ENCODE data around the gene SIGLEC6. TPM values are rescaled to one million over a fixed set of nuclear protein-coding genes. Genes with fewer than 3 reads are reported as not detected.
A peak's percentile ranks its signal among the peaks of the same experiment; 100 is the strongest.
"Not testable (repeated sequence)": the region's sequence is repeated elsewhere in the genome, so short reads cannot be mapped to it uniquely, and the experiment has no call there.

The SIGLEC6 gene
- total and polyA plus RNA-seq, 5 donors: 0.25 to 0.37 (median 0.35) TPM; not detected in 2

DNA sequence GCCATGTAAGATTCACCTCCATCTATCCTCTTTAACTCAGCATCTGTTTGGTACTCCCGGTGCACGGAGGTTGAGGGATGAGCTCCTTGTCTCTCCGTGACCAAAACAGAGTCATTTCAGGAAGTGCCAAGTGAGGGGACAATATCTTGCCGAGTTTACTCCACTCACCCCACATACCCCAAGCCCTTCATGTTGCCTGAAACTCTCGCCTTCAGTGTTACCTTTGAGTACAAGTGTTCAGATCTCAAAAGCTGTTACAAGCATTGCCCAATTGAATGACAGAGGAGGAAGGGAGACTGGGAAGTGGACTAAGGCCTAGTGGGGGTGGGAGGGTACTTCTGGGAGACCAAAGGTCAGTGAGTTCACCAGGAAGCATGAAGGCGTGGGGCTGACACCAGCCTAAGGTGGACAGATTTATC, 23.8 kb downstream of the SIGLEC6 start:
- no peaks in the 10 kb centered on the region for H3K9me3 ChIP-seq (ENCODE audit: control insufficient read depth, low read length)
- intact Hi-C loops (cut with DNase I): no loop called here
- WGBS: 61% methylated on average over 6 of the region's 6 CpGs
- no peaks in the 10 kb centered on the region for H3K27me3 ChIP-seq (ENCODE audit: control insufficient read depth, insufficient read depth)
- no peak overlapping the region for H3K4me3 ChIP-seq (ENCODE audit: low read length)
- H3K27ac ChIP-seq (ENCODE audit: low read length): no peak overlapping the region
- DNase-seq (no peak), ATAC-seq (peak in 1 of 2 donors; percentile 55)
- no peaks in the 10 kb centered on the region for H3K4me1 ChIP-seq (ENCODE audit: control insufficient read depth, insufficient read depth, low read length)

DNA sequence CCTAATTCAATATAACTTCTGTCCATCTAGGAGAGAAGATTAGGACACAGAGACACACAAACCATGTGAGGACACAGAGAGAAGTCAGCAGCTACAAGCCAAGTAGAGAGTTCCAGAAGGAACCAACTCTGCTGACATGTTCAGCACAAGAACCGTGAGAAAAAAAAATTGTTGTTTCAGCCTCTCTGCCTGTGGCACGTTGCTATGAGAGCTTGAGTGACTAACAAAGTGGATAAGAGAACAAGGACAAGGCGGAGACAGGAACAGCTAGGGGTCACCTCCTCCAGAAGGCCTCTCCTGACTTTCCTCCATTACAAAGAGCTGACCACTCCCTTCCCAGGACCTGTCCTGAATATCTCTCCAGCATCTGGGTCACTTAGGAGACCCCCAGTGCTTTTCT, 24.3 kb downstream of the SIGLEC6 start:
- peak in 1 of 2 donors; percentile 45 for ATAC-seq
- no peaks in the 10 kb centered on the region for H3K4me1 ChIP-seq (ENCODE audit: control insufficient read depth, insufficient read depth, low read length)
- intact Hi-C loops (cut with DNase I): no loop called here
- DNase-seq: no peak
- no peaks in the 10 kb centered on the region for H3K27me3 ChIP-seq (ENCODE audit: control insufficient read depth, insufficient read depth)
- H3K4me3 ChIP-seq (ENCODE audit: low read length): no peak overlapping the region
- H3K9me3 ChIP-seq (ENCODE audit: control insufficient read depth, low read length): no peaks in the 10 kb centered on the region
- WGBS: 48% methylated on average over 3 of the region's 3 CpGs
- no peak overlapping the region for H3K27ac ChIP-seq (ENCODE audit: low read length)

DNA sequence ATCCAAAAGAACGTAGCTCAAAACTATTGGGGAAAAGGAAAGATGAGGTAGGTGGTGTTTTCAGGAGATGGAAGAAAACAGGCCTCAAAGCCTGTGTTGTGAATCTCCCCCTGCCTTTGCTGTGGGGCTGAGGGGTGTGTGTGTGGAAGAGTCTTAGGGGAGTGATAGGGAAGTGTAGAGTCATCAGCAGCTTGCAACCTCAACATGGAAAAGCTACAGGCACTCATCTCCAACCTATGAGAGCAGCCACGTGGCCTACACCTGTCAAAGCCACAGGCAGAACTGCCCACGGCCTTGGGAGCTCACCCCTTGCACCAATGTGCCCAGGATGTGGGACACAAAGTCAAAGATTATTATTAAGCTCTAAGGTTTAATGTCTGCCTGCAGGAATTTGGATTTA, 25.6 kb downstream of the SIGLEC6 start:
- no peak overlapping the region for H3K4me3 ChIP-seq (ENCODE audit: low read length)
- ATAC-seq: no peak
- H3K27ac ChIP-seq (ENCODE audit: low read length): no peak overlapping the region
- WGBS: 34% methylated on average over 3 of the region's 3 CpGs
- intact Hi-C loops (cut with DNase I): no loop called here
- H3K4me1 ChIP-seq (ENCODE audit: control insufficient read depth, insufficient read depth, low read length): no peaks in the 10 kb centered on the region
- no peaks in the 10 kb centered on the region for H3K9me3 ChIP-seq (ENCODE audit: control insufficient read depth, low read length)
- no peaks in the 10 kb centered on the region for H3K27me3 ChIP-seq (ENCODE audit: control insufficient read depth, insufficient read depth)
- no peak for DNase-seq

DNA sequence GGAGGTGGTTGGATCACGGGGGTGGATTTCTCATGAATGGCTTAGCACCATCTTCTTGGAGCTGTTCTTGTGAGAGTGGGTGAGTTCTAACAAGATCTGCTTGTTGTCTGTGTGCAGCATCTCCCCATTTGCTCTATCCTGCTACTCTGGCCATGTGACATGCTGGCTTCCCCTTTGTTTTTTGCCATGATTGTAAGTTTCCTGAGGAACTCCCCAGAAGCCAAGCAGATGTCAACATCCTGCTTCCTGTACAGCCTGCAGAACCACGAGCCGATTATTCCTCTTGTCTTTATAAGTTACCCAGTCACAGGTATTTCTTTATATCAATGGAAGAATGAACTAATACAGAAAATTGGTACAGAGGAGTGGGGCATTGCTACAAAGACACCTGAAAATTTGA, 27.6 kb downstream of the SIGLEC6 start:
- H3K4me1 ChIP-seq (ENCODE audit: control insufficient read depth, insufficient read depth, low read length): no peaks in the 10 kb centered on the region
- intact Hi-C loops (cut with DNase I): no loop called here
- WGBS: 48% methylated on average over 3 of the region's 3 CpGs

DNA sequence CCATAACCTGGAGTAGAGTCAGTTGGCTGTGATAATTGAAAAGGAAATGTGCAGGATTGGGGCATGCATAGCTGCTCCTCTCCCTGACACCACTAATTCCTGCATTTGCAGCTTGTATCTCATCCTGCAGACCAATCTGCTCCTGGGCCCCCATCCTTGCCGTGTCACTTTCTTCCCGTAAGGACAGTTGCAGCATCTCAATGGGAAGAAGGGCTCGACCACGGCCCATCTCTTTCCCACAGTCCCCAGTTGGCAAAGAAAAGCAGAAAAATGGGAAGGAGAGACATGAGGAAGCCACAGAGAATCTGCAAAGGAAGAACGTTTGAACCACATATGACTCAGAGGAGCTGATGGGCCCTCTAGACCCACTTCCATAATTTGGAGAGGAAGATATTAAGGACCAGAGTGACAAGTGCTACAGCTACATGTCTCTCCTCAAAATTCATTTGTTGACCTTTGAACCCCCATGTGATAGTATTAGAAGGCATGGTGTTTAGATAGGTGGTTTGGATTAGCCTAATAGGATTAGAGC, 28.1 kb downstream of the SIGLEC6 start:
- H3K4me3 ChIP-seq (ENCODE audit: low read length): no peak overlapping the region
- WGBS: 76% methylated on average over 5 of the region's 5 CpGs
- no peaks in the 10 kb centered on the region for H3K4me1 ChIP-seq (ENCODE audit: control insufficient read depth, insufficient read depth, low read length)
- DNase-seq (no peak), ATAC-seq (no peak)
- intact Hi-C loops (cut with DNase I): no loop called here
- no peaks in the 10 kb centered on the region for H3K9me3 ChIP-seq (ENCODE audit: control insufficient read depth, low read length)
- H3K27ac ChIP-seq (ENCODE audit: low read length): no peak overlapping the region
- no peaks in the 10 kb centered on the region for H3K27me3 ChIP-seq (ENCODE audit: control insufficient read depth, insufficient read depth)

More for the DNA sequence above, 27.6 kb downstream of the SIGLEC6 start:
- Histone ChIP-seq H3K27ac (ENCODE audit: low read length) (no peak overlapping the region), H3K27me3 (ENCODE audit: control insufficient read depth, insufficient read depth) (no peaks in the 10 kb centered on the region), H3K4me3 (ENCODE audit: low read length) (no peak overlapping the region), H3K9me3 (ENCODE audit: control insufficient read depth, low read length) (no peaks in the 10 kb centered on the region)
- no peak for ATAC-seq
- DNase-seq: no peak

DNA sequence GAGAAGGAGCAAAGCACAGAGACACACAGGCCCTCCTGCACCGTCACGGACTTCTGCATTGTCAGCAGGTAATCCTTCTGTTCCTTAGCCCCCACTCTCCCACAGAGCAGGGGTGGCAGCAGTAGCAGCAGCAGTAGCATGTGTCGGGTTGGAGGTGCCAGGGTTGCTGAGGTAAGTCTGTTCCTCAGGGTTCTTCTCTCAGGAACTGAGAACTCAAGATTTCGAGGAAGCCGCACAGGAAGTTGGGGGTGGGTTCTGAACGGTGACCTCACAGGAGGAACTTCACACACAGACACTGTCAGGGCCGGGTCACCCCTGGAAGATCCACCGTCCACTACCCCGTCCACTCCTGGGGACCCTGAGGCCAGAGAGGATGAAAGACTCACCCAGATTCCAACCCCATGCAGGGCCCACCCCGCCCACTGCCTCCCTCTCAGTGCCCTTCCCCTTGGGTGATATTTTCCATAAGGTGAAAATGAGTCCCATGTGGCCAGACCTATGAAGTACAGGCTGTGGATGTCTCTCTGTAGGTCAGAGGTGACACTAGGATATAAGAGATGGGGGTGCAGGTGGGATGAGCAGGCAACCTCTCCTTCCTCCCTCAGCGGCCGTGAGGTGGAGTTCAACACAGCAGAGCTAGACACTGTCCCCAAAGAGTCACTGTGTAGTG, 29.7 kb downstream of the SIGLEC6 start, which contains the start of gene SIGLEC12:
SIGLEC12 (minus strand) TSS at position 207 of the 670 bp plus-strand sequence; CDS start at position 140, 67 bp downstream.
- WGBS: 63% methylated on average over 12 of the region's 12 CpGs
- ATAC-seq: peak; percentile 42 to 44

DNA sequence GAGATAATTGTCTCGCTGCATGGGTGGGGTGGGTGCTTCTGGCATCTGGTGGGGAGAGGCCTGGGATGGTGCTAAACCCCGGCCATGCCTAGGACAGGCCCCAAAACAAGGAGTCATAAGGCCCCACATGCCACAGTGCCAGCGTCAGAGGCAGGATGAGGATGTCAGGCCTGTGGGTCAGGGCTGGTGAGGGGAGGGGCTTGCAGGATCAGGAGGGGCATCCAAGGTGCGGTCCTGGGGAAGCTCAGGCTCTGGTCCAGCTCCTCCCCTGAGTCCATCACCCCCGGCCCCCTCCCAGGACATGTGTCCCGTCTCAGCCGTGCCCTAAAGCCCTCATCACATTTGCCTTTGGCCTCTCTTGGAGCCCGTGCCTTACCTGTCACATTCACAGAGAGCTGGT, 30.5 kb downstream of the SIGLEC6 start:
- not testable (repeated sequence) for DNase-seq

More for the DNA sequence above, 29.7 kb downstream of the SIGLEC6 start, which contains the start of gene SIGLEC12:
- DNase-seq: peak; percentile 27 to 69 (median 62)
- Histone ChIP-seq H3K4me1 (ENCODE audit: control insufficient read depth, insufficient read depth, low read length) (no peaks in the 10 kb centered on the region), H3K27ac (ENCODE audit: low read length) (no peak within 1 kb of the TSS), H3K9me3 (ENCODE audit: control insufficient read depth, low read length) (no peaks in the 10 kb centered on the region), H3K27me3 (ENCODE audit: control insufficient read depth, insufficient read depth) (no peaks in the 10 kb centered on the region), H3K4me3 (ENCODE audit: low read length) (no peak within 1 kb of the TSS)
- intact Hi-C loops (cut with DNase I): no loop called here

DNA sequence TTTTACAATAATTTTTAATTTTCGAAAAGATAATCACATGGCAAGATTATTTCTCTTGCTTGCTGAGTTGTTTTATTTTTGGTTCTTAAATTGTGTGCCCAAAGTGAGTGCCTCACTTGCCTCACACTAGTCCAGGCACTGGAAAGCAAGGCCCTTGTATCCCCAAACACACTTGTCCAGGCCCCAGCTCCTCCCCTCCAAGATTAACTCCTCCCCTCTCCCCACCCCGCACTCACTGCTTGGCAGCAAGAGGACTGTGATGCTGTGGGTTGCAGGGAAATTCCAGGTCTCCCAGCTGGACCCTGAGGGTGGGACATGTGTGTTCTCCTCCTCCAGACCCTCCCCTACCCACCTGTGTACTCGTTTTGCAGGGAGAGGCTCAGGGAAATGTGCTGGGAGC, 33.8 kb downstream of the SIGLEC6 start:
- no peaks in the 10 kb centered on the region for H3K27me3 ChIP-seq (ENCODE audit: control insufficient read depth, insufficient read depth)

More for the DNA sequence above, 30.5 kb downstream of the SIGLEC6 start:
- H3K9me3 ChIP-seq (ENCODE audit: control insufficient read depth, low read length); H3K27me3 ChIP-seq (ENCODE audit: control insufficient read depth, insufficient read depth); H3K4me1 ChIP-seq (ENCODE audit: control insufficient read depth, insufficient read depth, low read length); intact Hi-C loops (cut with DNase I); H3K27ac ChIP-seq (ENCODE audit: low read length); H3K4me3 ChIP-seq (ENCODE audit: low read length): not testable (repeated sequence)
- peak in 1 of 2 donors; percentile 12 for ATAC-seq
- WGBS: 64% methylated on average over 8 of the region's 8 CpGs

DNA sequence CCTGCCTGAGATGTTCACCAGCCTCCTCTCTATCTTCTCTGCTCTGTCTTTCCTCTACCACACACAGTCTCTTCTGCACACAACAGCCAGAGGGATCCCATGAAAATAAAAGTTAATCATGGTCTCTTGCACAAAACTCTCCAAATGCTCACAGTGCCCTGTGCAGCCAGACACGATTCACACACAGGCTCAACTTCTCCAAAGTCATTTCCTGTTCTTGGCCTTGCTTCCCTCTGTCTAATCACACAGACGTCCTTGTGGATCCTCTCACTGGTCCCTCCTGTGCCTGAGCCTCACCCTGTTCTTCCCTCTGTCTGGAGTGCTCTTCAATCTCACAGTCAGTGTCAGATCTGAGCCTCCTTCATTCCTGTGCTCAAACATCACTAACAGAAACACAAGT, 37.7 kb downstream of the SIGLEC6 start:
- Histone ChIP-seq H3K4me1 (ENCODE audit: control insufficient read depth, insufficient read depth, low read length) (no peaks in the 10 kb centered on the region), H3K27ac (ENCODE audit: low read length) (no peak overlapping the region), H3K4me3 (ENCODE audit: low read length) (no peak overlapping the region), H3K9me3 (ENCODE audit: control insufficient read depth, low read length) (no peaks in the 10 kb centered on the region), H3K27me3 (ENCODE audit: control insufficient read depth, insufficient read depth) (no peaks in the 10 kb centered on the region)
- WGBS: 21% methylated on average over 2 of the region's 2 CpGs
- no peak for ATAC-seq
- intact Hi-C loops (cut with DNase I): no loop called here
- no peak for DNase-seq

More for the DNA sequence above, 33.8 kb downstream of the SIGLEC6 start:
- no peak for ATAC-seq
- Histone ChIP-seq H3K27ac (ENCODE audit: low read length) (no peak overlapping the region), H3K4me3 (ENCODE audit: low read length) (no peak overlapping the region), H3K4me1 (ENCODE audit: control insufficient read depth, insufficient read depth, low read length) (no peaks in the 10 kb centered on the region), H3K9me3 (ENCODE audit: control insufficient read depth, low read length) (no peaks in the 10 kb centered on the region)
- WGBS: 36% methylated on average over 3 of the region's 3 CpGs
- DNase-seq: no peak
- intact Hi-C loops (cut with DNase I): no loop called here

DNA sequence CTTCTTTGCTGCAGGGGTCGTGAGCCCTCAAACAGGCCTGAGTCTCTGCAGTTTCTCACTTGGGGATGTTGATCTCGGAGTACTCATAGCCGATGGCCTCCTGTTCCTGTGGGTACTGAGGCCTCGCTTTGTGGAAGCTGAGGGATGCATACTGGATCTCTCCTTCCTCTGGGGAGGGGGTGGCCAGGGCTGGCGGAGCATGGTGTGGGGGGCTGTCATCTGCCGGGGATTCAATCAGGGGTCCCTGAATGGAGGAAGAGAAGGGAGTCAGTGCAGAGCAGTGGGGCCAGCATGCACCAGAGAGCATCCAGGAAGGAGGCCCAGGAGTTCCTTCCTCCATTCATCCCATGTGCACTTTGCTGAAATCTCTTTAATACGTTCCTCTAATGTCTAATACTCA, 39.9 kb downstream of the SIGLEC6 start:
- DNase-seq: no peak
- 79% methylated on average over 7 of the region's 7 CpGs for WGBS
- H3K9me3 ChIP-seq (ENCODE audit: control insufficient read depth, low read length): no peaks in the 10 kb centered on the region
- H3K4me3 ChIP-seq (ENCODE audit: low read length): no peak overlapping the region
- intact Hi-C loops (cut with DNase I): no loop called here
- no peak overlapping the region for H3K27ac ChIP-seq (ENCODE audit: low read length)
- no peaks in the 10 kb centered on the region for H3K4me1 ChIP-seq (ENCODE audit: control insufficient read depth, insufficient read depth, low read length)
- no peaks in the 10 kb centered on the region for H3K27me3 ChIP-seq (ENCODE audit: control insufficient read depth, insufficient read depth)
- ATAC-seq: no peak

DNA sequence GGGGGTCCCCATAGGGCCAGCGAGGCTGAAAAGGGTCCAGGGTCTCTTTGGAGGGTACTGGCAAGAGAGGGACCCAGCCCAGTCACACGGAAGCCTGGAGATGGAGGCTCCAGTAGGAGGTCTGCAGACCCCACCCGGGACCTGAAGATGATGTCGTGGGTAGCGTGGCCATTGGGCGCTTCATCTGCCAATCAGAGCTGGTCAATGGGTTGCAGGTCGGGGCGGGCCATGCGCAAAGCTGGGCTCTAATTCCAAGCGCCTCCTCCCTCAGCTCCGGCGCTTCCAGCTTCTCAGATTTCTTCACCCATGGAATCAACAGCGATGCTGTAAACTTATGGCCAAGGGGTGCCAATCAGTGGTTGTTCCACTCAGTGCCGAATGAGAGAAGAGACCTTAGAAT, 40.8 kb downstream of the SIGLEC6 start:
- DNase-seq (no peak), ATAC-seq (no peak)
- intact Hi-C loops (cut with DNase I): no loop called here
- H3K27ac ChIP-seq (ENCODE audit: low read length): no peak overlapping the region
- WGBS: 46% methylated on average over 14 of the region's 14 CpGs
- H3K4me1 ChIP-seq (ENCODE audit: control insufficient read depth, insufficient read depth, low read length): no peaks in the 10 kb centered on the region
- H3K9me3 ChIP-seq (ENCODE audit: control insufficient read depth, low read length): no peaks in the 10 kb centered on the region
- no peak overlapping the region for H3K4me3 ChIP-seq (ENCODE audit: low read length)
- no peaks in the 10 kb centered on the region for H3K27me3 ChIP-seq (ENCODE audit: control insufficient read depth, insufficient read depth)
